Suprapubic skin (tissue), 4 donors: Measurements from ENCODE around the gene APOM.

ENCODE experiments used
- CTCF ChIP-seq, 2 donors: fragments of 200-600 bp in 1 of 2; fragments of 450-650 bp in 1 of 2; sonication (generic) in 1 of 2; IDR thresholded peaks; one replicate each; pipeline ENCODE4 v1.5.1; 2016 to 2019; ENCODE audit warnings: antibody characterized with exemption in 2 of 2, mild to moderate bottlenecking in 1 of 2, moderate library complexity in 1 of 2
- EP300 ChIP-seq: sonication (generic); formaldehyde crosslinking; IDR thresholded peaks from one replicate; pipeline ENCODE4 v1.6.1; 2017; ENCODE audit warnings: antibody characterized with exemption
- POLR2A ChIP-seq, 2 donors: fragments of 450-650 bp; IDR thresholded peaks; one replicate each; pipeline ENCODE4 v1.6.1; 2017; ENCODE audit warnings: antibody characterized with exemption in 2 of 2, mild to moderate bottlenecking in 2 of 2, moderate library complexity in 2 of 2
- POLR2AphosphoS5 ChIP-seq, 3 donors: sonication (generic); formaldehyde crosslinking; IDR thresholded peaks; one replicate each; pipeline ENCODE4 v1.6.1; 2017; ENCODE audit warnings: antibody characterized with exemption in 3 of 3

GRCh38 chr6:31636698-31637596 is 18.7 kb upstream of the APOM start:
- TF ChIP-seq CTCF (IDR thresholded peaks at IDR 0.05) (no peak), POLR2A (IDR thresholded peaks at IDR 0.05) (no peak), EP300 (no peak), POLR2AphosphoS5 (IDR thresholded peaks at IDR 0.05) (no peak)
